ENCODE measurements around the gene NEU2.
"Not testable (repeated sequence)": the region's sequence is repeated elsewhere in the genome, so short reads cannot be mapped to it uniquely, and the experiment has no call there.

The NEU2 gene

DNA sequence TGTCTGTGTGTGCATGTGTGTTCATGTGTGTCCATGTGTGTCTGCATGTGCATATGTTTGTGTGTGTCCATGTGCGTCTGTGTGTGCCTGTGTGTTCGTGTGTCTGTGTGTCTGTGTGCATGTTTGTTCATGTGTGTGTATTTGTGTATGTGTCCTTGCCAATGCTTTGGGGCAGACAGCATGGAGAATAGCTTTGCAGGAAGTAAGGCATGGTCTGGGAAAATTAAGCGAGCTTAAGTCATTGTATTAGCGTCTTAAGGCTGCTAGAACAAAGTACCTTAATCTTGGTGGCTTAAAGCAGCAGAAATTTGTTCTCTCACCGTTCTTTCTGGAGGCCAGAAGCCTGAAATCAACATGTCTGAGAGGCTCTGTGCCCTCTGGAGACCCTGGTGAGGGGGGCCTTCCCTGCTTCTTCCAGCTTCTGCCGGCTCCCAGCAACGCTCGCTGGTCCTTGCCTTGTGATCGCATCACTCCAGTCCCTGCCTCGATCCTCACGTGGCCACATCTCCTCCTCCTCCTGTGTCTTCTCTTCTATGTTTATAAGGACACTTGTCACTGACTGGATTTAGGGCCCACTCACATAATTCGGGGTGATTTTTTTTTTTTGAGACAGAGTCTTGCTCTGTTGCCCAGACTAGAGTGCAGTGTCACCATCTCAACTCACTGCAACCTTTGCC lies 3.8 kb downstream of the NEU2 start:
- DNase-seq: no peak

- no peak for DNase-seq
Measured at GRCh38 chr2:233037078-233037477, 4.6 kb downstream of the NEU2 start.

DNA sequence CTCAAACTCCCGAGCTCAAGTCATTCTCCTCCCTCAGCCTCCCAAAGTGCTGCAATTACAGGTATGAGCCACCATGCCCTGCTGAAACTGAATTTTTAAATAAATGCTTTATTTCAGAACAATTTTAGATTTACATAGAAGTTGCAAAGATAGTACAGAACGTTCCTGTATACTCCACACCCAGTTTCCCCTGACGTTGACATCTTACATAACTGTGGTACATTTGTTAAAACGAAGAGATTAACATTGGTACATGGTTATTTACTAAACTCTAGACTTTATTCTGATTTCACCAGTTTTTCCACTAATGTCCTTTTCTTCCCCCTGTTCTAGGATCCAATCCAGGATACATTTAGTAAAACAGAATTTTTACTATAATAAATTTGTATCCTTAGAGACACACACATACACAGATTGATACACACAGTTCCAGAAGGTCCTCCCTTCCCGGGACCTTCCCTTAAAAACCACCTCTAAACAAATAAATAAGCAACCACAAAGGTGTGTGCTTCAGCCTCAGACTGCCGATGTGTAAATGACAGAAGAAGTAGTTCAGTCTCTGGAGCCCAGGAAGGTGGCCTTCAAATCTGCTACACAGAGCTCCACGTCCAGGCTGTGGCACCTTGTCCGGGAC lies 6.9 kb downstream of the NEU2 start:
- DNase-seq: no peak

GRCh38 chr2:233039846-233040530 lies 7.5 kb downstream of the NEU2 start:
- no peak for DNase-seq

GRCh38 chr2:233040571-233040970 lies 8.1 kb downstream of the NEU2 start:
- no peak for DNase-seq

DNA sequence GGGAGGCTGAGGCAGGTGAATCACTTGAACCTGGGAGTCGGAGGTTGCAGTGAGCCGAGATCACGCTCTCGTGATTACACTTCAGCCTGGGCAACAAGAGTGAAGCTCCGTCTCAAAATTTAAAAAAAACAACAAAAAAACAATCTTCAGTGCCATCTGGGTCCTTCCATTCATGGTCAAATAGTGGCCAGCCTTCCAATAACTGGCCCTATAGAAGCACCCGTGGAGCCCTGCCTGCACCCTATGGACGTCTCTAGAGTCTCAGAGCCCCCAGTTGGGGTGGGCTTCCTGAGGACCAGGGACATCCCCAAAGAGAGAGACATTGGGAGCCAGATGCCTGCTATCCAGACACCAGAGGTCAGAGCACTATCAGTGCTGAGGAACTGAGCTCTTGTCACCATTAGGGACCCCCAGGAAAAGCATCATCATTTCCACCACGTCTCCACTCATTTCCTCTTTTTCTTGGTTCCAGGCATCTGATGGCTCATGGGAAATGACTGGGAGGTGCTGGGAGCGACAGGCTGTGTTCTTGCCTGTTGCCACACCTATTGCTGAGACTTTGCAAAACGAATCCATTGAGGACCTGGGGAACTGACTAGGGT lies 9.4 kb downstream of the NEU2 start:
- DNase-seq: no peak

GRCh38 chr2:233042549-233042948 lies 10.1 kb downstream of the NEU2 start:
- no peak for DNase-seq

GRCh38 chr2:233044974-233045605 lies 12.6 kb downstream of the NEU2 start:
- no peak for DNase-seq

- no peak for DNase-seq
Measured at GRCh38 chr2:233047206-233047605, 14.7 kb downstream of the NEU2 start.

- DNase-seq: no peak
Measured at GRCh38 chr2:233047667-233048066, 15.2 kb downstream of the NEU2 start.

DNA sequence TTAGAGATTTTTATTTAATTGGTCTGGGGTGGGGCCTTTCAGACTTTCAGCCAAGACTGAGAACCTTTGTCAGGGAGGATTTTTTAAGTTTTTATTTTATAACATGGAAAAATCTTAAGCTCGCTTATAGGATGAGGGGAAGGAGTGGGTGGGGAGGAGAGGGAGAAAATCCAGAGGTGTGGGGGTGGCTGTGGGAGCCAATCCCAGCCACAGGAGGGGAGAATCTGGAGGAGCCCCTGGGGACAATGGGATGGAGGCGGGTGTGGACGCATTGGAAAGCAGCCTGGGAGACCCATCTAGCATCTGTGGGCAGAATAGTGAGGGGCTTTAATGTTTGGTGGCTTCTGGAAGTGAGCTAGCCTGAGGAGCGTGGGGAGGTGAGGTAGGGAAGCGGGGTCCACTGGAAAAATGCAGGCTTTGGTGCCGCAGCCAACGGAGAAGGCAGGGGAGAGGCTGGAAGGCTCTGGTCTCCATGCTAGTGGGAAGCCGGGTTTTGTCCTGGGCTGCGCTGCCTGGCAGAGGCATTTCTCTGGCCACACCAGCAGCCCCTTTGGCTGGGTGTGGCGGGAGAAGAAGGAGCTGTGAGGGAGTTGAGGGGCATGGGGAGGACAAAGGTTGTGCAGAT lies 16.2 kb downstream of the NEU2 start:
- no peak for DNase-seq

DNA sequence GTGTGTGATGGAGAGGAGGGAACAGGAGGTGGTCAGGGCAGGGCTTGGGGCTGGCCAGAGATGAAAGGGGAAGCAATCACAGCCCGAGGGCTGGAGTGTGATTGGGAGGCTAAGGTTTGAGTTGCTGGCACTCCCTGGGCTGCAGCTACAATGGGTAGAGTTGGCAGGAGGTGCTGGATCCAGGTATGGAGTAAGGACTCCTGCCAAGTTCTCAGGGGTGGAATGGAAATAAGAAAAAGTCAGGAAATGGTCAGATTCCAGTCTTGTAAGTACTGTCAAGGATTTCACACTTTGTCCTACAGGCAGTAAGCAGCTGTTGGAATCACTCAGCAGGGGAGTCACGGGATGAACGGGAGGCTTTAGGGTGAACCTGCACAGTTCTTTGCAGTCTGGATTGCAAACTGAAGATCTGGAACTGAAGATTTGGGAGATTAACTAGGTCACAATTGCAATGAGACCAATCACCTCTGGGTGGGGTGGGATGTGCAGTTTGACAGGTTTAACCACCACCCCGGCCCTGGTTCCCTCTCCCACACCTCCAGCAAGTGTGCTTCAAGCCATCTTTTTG lies 16.8 kb downstream of the NEU2 start:
- DNase-seq: no peak

- no peak for DNase-seq
Measured at GRCh38 chr2:233051241-233052149, 19.0 kb downstream of the NEU2 start.

DNA sequence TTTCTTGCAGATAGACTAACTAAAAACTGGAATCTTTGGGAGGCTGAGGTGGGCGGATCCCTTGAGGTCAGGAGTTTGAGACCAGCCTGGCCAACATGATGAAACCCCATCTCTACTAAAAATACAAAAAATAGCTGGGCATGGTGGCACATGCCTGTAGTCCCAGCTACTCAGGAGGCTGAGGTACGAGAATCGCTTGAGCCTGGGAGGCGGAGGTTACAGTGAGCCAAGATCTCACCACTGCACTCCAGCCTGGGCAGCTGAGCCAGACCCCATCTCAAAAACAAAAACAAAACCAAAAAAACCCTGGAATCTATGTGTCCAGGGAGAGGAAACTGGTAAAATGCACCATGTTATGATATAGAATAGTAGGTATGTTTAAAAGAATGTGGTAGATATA lies 20.0 kb downstream of the NEU2 start:
- not testable (repeated sequence) for DNase-seq

DNA sequence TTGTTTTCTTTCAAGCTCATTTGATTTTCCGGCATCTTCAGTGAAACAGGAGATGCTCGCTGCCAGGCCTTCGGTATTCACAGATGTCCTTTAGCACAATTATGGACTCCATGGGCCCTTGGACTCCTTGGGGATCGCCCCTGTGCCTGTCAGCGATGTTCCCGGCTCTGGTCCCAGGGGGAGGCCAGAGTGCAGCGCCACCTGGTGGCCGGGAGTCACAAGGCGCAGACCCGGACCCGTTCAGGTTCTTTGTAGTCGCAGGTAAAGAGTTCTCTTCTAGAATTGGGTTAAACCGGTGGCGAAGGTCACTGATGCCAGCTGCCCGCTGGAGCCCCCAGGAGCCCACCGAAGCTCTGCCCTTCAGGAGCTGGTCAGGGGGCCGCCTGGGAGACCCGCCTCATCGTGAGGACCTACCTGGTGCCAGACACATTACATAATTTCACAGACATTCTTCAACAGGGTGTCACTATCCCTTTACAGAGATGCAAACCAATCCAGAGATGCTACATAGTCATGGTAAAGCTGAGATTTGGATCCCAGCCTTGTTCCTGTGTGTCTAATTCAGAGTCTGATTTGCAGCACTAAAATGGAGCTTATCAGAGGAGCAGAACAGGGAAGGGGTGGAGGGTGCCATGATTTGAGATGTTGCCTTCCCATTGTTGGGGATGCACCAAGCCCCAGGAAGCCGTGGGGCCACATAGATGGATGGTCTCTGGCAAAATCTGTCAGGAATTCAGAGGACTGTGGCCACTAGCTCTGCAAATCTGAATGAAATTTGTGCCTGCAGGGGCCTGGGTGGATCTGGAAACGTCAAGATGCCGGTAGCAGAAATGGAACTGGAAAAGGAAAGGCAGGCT lies 21.7 kb downstream of the NEU2 start:
- peak; percentile 67 for DNase-seq

DNA sequence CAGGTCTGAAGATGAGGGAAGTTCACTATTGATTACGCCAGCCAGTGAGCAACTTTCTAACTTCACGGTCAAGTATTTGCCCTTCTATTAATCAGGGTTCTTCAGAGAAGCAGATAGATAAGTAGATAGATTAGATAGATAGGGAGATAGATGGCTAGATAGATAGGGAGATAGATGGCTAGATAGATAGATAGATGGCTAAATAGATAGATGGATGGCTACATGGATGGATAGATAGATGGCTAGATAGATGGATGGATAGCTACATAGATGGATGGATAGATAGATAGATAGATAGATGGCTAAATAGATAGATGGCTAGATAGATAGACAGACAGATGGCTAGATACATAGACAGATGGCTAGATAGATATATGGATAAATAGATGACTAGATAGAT lies 22.9 kb downstream of the NEU2 start:
- no peak for DNase-seq

DNA sequence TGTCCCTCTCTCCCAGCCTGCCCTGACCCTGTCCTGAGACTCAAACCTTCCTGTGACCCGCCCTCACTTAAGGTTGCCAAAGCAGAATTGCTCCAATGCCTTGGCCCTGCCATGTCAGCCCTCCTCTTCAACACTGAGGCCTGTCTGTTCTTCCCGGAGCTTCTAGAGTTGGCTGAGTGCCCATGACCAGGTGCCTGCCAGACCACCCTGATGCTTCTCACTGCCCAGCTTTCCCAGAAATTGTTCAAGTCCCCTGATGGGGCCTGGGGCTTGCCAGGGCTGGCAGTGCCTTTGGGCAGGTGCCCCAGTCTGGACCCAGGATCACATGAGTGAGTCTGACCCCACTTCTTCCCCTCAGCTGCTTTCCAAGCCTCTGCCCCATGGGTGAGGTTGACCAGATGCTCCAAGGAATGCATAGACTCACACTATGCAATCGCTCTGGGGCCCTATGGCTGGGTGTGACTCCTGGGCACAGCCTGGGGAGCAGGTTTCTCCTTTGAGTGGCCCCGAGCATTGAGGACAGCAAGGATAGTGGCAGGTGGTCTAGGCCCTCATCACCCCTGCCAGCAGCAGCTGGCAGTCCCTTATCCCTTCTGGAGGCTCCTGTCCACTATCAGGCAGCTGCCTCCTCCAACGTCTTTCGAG lies 24.6 kb downstream of the NEU2 start:
- no peak for DNase-seq

DNA sequence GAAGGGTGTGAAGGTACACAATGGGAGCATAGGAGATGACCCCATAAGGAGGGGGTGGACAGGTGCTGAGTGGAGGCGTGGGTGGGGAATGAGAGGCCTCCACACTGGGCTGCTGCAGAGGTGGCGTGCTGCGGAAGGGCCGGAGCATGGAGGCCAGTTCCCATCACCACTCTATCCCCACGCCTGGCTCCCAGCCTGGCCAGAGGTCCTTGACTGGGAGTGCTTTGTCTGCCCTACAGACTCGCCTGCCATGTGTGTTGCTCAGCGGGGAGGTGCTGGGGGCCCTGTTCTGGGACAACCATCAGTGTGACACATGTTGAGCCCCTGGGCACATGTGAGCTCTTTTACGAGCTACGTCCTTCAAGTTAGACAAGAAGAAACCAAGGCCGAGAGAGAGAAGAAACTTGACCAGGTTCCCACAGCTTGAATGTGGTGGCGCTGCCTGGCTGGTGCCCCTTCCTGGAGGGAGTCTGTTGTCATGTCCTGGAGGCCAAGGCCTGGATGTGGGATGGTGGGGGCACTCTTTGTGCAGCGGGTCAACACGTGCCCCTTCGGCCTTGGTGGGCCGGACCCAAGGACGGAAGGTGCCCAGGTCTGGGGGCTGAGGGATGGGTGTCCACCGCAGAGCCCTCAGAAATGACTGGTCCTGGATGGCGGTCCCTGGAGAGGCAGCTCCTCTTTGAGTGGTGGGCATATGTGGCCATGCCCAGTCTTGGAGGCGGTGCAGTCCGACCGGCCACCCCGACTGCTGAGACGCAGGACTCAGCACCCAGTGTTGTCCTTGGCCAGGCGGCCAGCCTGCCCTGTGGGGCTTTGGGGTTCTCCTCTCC lies 26.5 kb downstream of the NEU2 start:
- no peak for DNase-seq

- DNase-seq: no peak
Measured at GRCh38 chr2:233059547-233059796, 27.0 kb downstream of the NEU2 start.

Measured in activated T-cell treated with anti-CD3 and anti-CD28 coated beads for 4 hours (primary cell).